ENCODE measurements around the gene NF1.
"Not testable (repeated sequence)": the region's sequence is repeated elsewhere in the genome, so short reads cannot be mapped to it uniquely, and the experiment has no call there.

The NF1 gene

DNA sequence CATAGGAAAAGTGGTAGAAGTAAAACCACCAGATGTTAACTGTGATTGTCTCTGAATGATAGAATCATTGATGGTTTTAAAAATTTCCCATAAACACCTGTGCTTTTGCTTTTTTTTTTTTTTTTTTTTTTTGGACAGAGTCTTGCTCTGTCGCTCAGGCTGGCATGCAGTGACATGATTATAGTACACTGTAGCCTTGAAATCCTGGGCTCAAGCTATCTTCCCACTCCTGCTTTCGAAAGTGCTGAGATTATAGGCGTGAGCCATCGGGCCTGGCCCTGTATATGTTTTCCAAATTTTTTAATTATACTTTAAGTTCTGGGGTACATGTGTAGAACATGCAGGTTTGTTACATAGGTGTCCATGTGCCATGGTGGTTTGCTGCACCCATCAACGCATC is 80.5 kb downstream of the NF1 start:
- TF ChIP-seq, protein P1, sequence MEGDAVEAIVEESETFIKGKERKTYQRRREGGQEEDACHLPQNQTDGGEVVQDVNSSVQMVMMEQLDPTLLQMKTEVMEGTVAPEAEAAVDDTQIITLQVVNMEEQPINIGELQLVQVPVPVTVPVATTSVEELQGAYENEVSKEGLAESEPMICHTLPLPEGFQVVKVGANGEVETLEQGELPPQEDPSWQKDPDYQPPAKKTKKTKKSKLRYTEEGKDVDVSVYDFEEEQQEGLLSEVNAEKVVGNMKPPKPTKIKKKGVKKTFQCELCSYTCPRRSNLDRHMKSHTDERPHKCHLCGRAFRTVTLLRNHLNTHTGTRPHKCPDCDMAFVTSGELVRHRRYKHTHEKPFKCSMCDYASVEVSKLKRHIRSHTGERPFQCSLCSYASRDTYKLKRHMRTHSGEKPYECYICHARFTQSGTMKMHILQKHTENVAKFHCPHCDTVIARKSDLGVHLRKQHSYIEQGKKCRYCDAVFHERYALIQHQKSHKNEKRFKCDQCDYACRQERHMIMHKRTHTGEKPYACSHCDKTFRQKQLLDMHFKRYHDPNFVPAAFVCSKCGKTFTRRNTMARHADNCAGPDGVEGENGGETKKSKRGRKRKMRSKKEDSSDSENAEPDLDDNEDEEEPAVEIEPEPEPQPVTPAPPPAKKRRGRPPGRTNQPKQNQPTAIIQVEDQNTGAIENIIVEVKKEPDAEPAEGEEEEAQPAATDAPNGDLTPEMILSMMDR (IDR thresholded peaks at IDR 0.05; ENCODE audit: control insufficient read depth, extremely low read depth, insufficient read depth): no peak
- DNase-seq (ENCODE audit: low read depth): no peak
- H3K4me3 ChIP-seq (ENCODE audit: low read depth, low read length): no peak overlapping the region

DNA sequence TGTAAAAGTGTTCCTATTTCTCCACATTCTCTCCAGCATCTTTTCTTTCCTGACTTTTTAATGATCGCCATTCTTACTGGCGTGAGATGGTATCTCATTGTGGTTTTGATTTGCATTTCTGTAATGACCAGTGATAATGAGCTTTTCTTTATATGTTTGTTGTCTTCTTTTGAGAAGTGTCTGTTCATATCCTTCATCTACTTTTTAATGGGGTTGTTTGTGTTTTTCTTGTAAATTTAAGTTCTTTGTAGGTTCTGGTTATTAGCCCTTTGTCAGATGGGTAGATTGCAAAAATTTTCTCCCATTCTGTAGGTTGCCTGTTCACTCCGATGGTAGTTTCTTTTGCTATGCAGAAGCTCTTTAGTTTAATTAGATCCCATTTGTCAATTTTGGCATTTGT is 81.4 kb downstream of the NF1 start:
- not testable (repeated sequence) for DNase-seq (ENCODE audit: low read depth); H3K4me3 ChIP-seq (ENCODE audit: low read depth, low read length)

DNA sequence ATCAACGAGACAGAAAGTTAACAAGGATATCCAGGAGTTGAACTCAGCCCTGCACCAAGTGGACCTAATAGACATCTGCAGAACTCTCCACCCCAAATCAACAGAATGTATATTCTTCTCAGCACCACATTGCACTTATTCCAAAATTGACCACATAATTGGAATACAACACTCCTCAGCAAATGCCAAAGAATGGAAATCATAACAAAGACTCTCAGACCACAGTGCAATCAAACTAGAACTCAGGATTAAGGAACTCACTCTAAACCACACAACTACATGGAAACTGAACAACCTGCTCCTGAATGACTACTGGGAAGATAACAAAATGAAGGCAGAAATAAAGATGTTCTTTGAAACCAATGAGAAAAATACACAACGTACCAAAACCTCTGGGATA is 84.2 kb downstream of the NF1 start:
- H3K4me3 ChIP-seq (ENCODE audit: low read depth, low read length); DNase-seq (ENCODE audit: low read depth): not testable (repeated sequence)

DNA sequence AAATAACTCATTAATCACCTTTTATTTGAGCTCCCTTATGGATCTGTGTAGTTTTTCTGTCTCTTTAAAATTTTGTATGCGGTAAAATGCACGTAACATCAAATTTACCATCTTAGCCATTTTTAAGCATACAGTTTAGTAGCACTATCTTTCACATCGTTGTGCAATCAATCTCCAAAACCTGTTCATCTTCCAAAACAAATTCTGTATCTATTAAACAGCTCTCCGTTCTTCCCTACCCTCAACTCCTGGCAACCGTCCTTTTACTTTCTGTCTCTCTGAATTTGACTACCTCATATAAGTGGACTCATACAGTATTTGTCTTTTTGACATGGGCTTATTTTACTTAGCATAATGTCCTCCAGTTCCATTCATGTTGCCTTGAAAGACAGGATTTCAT is 100.5 kb downstream of the NF1 start:
- TF ChIP-seq, protein P1 (IDR thresholded peaks at IDR 0.05; ENCODE audit: control insufficient read depth, extremely low read depth, insufficient read depth): no peak

DNA sequence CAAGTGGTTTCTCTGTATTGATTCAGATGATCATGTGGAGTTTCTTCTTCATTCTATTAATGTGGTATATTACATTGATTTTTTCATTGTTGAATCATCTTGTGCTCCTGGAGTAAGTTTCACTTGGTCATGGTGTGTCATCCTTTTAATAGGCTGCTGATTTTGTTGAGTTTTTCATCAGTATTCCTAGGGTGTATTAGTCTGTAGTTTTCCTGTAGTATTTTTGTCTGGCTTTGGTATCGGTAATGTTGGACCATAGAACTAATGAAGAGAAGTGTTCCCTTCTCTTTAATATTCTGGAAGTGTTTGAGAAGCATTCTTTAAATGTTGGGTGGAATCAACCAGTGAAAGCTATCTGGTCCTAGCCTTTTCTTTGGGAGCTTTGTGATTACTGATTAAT is 103.2 kb downstream of the NF1 start:
- no peak for DNase-seq (ENCODE audit: low read depth)
- TF ChIP-seq, protein P1 (IDR thresholded peaks at IDR 0.05; ENCODE audit: control insufficient read depth, extremely low read depth, insufficient read depth): no peak
- H3K4me3 ChIP-seq (ENCODE audit: low read depth, low read length): no peak overlapping the region

More for the DNA sequence above, 100.5 kb downstream of the NF1 start:
- H3K4me3 ChIP-seq (ENCODE audit: low read depth, low read length): peak overlapping the region; percentile 20; the same call in 1 of the 2 replicates
- peak; percentile 76 for DNase-seq (ENCODE audit: low read depth)

DNA sequence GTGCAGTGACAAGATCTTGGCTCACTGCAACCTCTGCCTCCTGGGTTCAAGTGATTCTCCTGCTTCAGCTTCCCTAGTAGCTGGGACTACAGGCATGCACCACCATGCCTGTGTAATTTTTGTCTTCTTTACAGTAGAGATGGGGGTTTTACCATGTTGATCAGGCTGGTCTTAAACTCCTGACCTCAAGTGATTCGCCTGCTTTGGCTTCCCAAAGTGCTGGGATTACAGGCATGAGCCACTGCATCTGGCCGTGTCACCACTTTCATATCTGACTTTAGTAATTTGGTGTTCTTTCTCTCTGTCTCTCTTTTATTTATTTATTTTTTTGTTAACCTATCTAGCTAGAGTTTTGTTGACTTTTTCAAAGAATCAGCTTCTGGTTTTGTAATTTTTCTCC is 103.9 kb downstream of the NF1 start:
- H3K4me3 ChIP-seq (ENCODE audit: low read depth, low read length); DNase-seq (ENCODE audit: low read depth): not testable (repeated sequence)

DNA sequence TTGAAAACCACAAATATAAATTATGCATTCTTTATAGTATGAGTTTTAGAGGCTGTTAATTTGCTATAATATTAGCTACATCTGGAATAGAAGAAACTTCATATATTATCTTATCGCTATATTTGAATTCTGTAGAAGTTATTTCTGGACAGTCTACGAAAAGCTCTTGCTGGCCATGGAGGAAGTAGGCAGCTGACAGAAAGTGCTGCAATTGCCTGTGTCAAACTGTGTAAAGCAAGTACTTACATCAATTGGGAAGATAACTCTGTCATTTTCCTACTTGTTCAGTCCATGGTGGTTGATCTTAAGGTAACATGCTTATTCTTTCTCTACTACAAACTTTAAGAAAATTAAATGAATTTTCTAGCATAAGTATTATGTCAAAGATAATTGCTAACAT is 105.5 kb downstream of the NF1 start:
- DNase-seq (ENCODE audit: low read depth): no peak
- TF ChIP-seq, protein P1 (IDR thresholded peaks at IDR 0.05; ENCODE audit: control insufficient read depth, extremely low read depth, insufficient read depth): no peak
- no peak overlapping the region for H3K4me3 ChIP-seq (ENCODE audit: low read depth, low read length)

DNA sequence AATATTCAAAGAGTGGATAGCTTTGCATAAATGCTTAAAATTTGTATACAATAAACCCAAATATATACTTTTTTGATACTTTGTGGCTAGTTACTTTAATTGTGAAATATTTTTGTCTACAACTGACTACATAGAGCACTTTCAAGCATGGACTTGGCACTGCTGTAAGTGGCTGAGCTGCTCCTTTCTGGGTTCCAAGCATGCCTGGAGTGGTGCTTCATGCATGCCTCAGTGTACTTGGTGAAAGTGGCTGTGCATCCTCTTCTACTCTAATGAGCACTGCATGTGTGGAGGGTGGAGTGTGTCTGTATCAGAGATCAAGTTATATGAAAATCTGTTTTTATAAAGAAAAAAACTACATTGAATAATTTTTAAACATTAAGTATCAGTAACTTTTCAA is 108.2 kb downstream of the NF1 start:
- DNase-seq (ENCODE audit: low read depth): no peak
- TF ChIP-seq, protein P1 (IDR thresholded peaks at IDR 0.05; ENCODE audit: control insufficient read depth, extremely low read depth, insufficient read depth): no peak
- H3K4me3 ChIP-seq (ENCODE audit: low read depth, low read length): no peak overlapping the region

Measured in LNCaP clone FGC (cell line).